H9 (cell line): ENCODE data around the gene KRTAP26-1. TPM values are rescaled to one million over a fixed set of nuclear protein-coding genes. Genes with fewer than 3 reads are reported as not detected.

ENCODE experiments used
- DNase-seq: peaks from one replicate; pipeline ENCODE4 v3.0.0-alpha.2; 2017
- H2AFZ ChIP-seq: one replicate; pipeline ENCODE4 v1.6.1; 2013; ENCODE audit warnings: mild to moderate bottlenecking, low read length, control low read depth, moderate library complexity
- H2AK5ac ChIP-seq: 2 replicates; pipeline ENCODE4 v1.6.1; 2013; ENCODE audit warnings: low read length, control low read depth, mixed read lengths; ENCODE audit not compliant: insufficient read length
- H2BK120ac ChIP-seq: one replicate; pipeline ENCODE4 v1.6.1; 2013; ENCODE audit warnings: low read depth, mild to moderate bottlenecking, low read length, control low read depth, inconsistent platforms; ENCODE audit not compliant: poor library complexity, severe bottlenecking
- H2BK12ac ChIP-seq: 2 replicates; pipeline ENCODE4 v1.6.1; 2013; ENCODE audit warnings: low read length, control low read depth, mixed read lengths, low read depth; ENCODE audit not compliant: insufficient read length
- H2BK15ac ChIP-seq: 2 replicates; pipeline ENCODE4 v1.6.1; 2013; ENCODE audit warnings: low read depth, low read length, control low read depth
- H2BK20ac ChIP-seq: one replicate; pipeline ENCODE4 v1.6.1; 2013; ENCODE audit warnings: low read depth, mild to moderate bottlenecking, low read length, control low read depth, inconsistent platforms; ENCODE audit not compliant: poor library complexity, severe bottlenecking
- H2BK5ac ChIP-seq: 2 replicates; pipeline ENCODE4 v1.6.1; 2013; ENCODE audit warnings: low read length, control low read depth, mixed read lengths; ENCODE audit not compliant: insufficient read length
- H3K14ac ChIP-seq: 2 replicates; pipeline ENCODE4 v1.6.1; 2013; ENCODE audit warnings: low read length, control low read depth; ENCODE audit not compliant: insufficient read depth
- H3K18ac ChIP-seq: 2 replicates; pipeline ENCODE4 v1.6.1; 2013; ENCODE audit warnings: low read depth, mild to moderate bottlenecking, mixed read lengths, low read length, control low read depth; ENCODE audit not compliant: insufficient read length
- H3K23ac ChIP-seq: 2 replicates; pipeline ENCODE4 v1.6.1; 2013; ENCODE audit warnings: low read length, control low read depth, mixed read lengths, low read depth; ENCODE audit not compliant: insufficient read length
- H3K23me2 ChIP-seq: 2 replicates; pipeline ENCODE4 v1.6.1; 2013; ENCODE audit warnings: low read depth, mild to moderate bottlenecking, mixed read lengths, low read length, control low read depth; ENCODE audit not compliant: insufficient read length, poor library complexity, severe bottlenecking
- H3K27ac ChIP-seq: 2 replicates; pipeline ENCODE4 v1.5.1; 2013; ENCODE audit warnings: low read length, control low read depth, mixed read lengths, low read depth; ENCODE audit not compliant: insufficient read length
- H3K27me3 ChIP-seq: 2 replicates; pipeline ENCODE4 v1.6.1; 2013; ENCODE audit warnings: low read length, control low read depth, inconsistent platforms; ENCODE audit not compliant: insufficient read depth
- H3K4ac ChIP-seq: 2 replicates; pipeline ENCODE4 v1.6.1; 2013; ENCODE audit warnings: low read depth, mild to moderate bottlenecking, control low read depth, inconsistent platforms, low read length, moderate library complexity
- H3K4me1 ChIP-seq: 2 replicates; pipeline ENCODE4 v1.6.1; 2013; ENCODE audit warnings: low read length, control low read depth, inconsistent platforms; ENCODE audit not compliant: insufficient read depth
- H3K4me2 ChIP-seq: 2 replicates; pipeline ENCODE4 v1.6.1; 2013; ENCODE audit warnings: low read length, control low read depth, mixed read lengths; ENCODE audit not compliant: insufficient read length, insufficient read depth
- H3K56ac ChIP-seq: 2 replicates; pipeline ENCODE4 v1.6.1; 2013; ENCODE audit warnings: low read depth, mild to moderate bottlenecking, mixed read lengths, low read length, control low read depth; ENCODE audit not compliant: insufficient read length
- H3K79me1 ChIP-seq: 2 replicates; pipeline ENCODE4 v1.6.1; 2013; ENCODE audit warnings: low read depth, mild to moderate bottlenecking, moderate library complexity, low read length, control low read depth, inconsistent platforms; ENCODE audit not compliant: insufficient read depth, poor library complexity, severe bottlenecking
- H3K79me2 ChIP-seq: 2 replicates; pipeline ENCODE4 v1.6.1; 2013; ENCODE audit warnings: low read length, control low read depth, inconsistent platforms; ENCODE audit not compliant: insufficient read depth
- H3K9ac ChIP-seq: 2 replicates; pipeline ENCODE4 v1.6.1; 2013; ENCODE audit warnings: low read length, control low read depth, mixed read lengths; ENCODE audit not compliant: insufficient read length; ENCODE audit errors: extremely low read depth
- H3K9me3 ChIP-seq: one replicate; pipeline ENCODE4 v1.6.1; 2013; ENCODE audit warnings: low read depth, low read length, inconsistent platforms; ENCODE audit not compliant: control insufficient read depth
- H3T11ph ChIP-seq: one replicate; pipeline ENCODE4 v1.6.1; 2013; ENCODE audit warnings: mild to moderate bottlenecking, low read length, control low read depth, inconsistent platforms
- H4K20me1 ChIP-seq: one replicate; pipeline ENCODE4 v1.6.1; 2013; ENCODE audit not compliant: control insufficient read depth, insufficient read length, insufficient read depth
- H4K5ac ChIP-seq: 2 replicates; pipeline ENCODE4 v1.6.1; 2013; ENCODE audit warnings: low read depth, mild to moderate bottlenecking, mixed read lengths, low read length, control low read depth; ENCODE audit not compliant: insufficient read length
- H4K8ac ChIP-seq: replicated peaks from 2 replicates; pipeline ENCODE4 v1.6.1; 2013; ENCODE audit warnings: low read length, control low read depth, mixed read lengths, low read depth; ENCODE audit not compliant: insufficient read length
- H4K91ac ChIP-seq: 2 replicates; pipeline ENCODE4 v1.6.1; 2013; ENCODE audit warnings: low read depth, mild to moderate bottlenecking, moderate library complexity, mixed read lengths, low read length, control low read depth; ENCODE audit not compliant: insufficient read length
- H3K27ac Mint-ChIP-seq, 3 experiments: 2 replicates in 2 of 3; 3 replicates in 1 of 3; pipeline ENCODE4 v1.8.0; 2020 to 2021; ENCODE audit warnings: mixed read lengths in 3 of 3, mild to moderate bottlenecking in 1 of 3, moderate library complexity in 1 of 3
- H3K27me3 Mint-ChIP-seq: 2 replicates; pipeline ENCODE4 v1.8.0; 2021; ENCODE audit warnings: low read depth, mild to moderate bottlenecking, moderate library complexity, mixed read lengths
- H3K36me3 Mint-ChIP-seq, 3 experiments: 2 replicates in 2 of 3; 3 replicates in 1 of 3; pipeline ENCODE4 v1.8.0; 2020 to 2021; ENCODE audit warnings: low read depth in 3 of 3, mixed read lengths in 3 of 3; ENCODE audit not compliant: insufficient read depth in 1 of 3
- H3K4me1 Mint-ChIP-seq, 2 experiments: 2 replicates each; pipeline ENCODE4 v1.8.0; 2020; ENCODE audit warnings: mixed read lengths in 2 of 2
- H3K4me3 Mint-ChIP-seq, 2 experiments: 2 replicates in 1 of 2; 3 replicates in 1 of 2; pipeline ENCODE4 v1.8.0; 2020 to 2021; ENCODE audit warnings: mild to moderate bottlenecking in 2 of 2, mixed read lengths in 2 of 2, moderate library complexity in 1 of 2
- H3K9me3 Mint-ChIP-seq, 2 experiments: 2 replicates in 1 of 2; 3 replicates in 1 of 2; pipeline ENCODE4 v1.8.0; 2020; ENCODE audit warnings: mild to moderate bottlenecking in 2 of 2, mixed read lengths in 2 of 2, moderate library complexity in 1 of 2
- CTCF ChIP-seq: fragments of 200-600 bp; sonication (generic); conservative IDR thresholded peaks from 3 replicates; pipeline ENCODE4 v1.8.0; 2021; ENCODE audit warnings: antibody characterized with exemption, mild to moderate bottlenecking
- WGBS: extraction: QIAGEN DNeasy Blood & Tissue Kit; methylation state at CpG from one replicate; pipeline ENCODE4 v1.1.7; 2013; ENCODE audit warnings: missing lambda C conversion rate, low lambda C conversion rate, mixed read lengths; ENCODE audit not compliant: insufficient read length; ENCODE audit errors: extremely low coverage; 5-methylcytosine and 5-hydroxymethylcytosine counted together
- total RNA-seq: library from RNA; stranded (reverse); gene quantifications from 2 replicates; pipeline ENCODE4 v1.2.1, GENCODE V29; 2021

KRTAP26-1 gene
- total RNA-seq, 1 experiment from 2014 or later, result not detected

- Histone ChIP-seq H2AFZ (no peak overlapping the region), H3K79me2 (no peaks in the 10 kb centered on the region), H3K9ac (no peak overlapping the region), H2BK15ac (no peak overlapping the region), H3K23me2 (no peaks in the 10 kb centered on the region), H4K20me1 (no peaks in the 10 kb centered on the region), H3K79me1 (no peaks in the 10 kb centered on the region), H3K4ac (no peak overlapping the region), H4K8ac (no peak overlapping the region), H3T11ph (no peak overlapping the region), H2BK5ac (no peak overlapping the region), H3K56ac (no peak overlapping the region), H3K23ac (no peak overlapping the region), H3K9me3 (no peaks in the 10 kb centered on the region), H4K5ac (no peak overlapping the region), H3K4me2 (no peak overlapping the region), H2BK12ac (no peak overlapping the region), H3K18ac (no peak overlapping the region), H2AK5ac (no peak overlapping the region), H2BK20ac (no peak overlapping the region), H3K4me1 (no peaks in the 10 kb centered on the region), H4K91ac (no peak overlapping the region), H3K27me3 (no peaks in the 10 kb centered on the region), H3K27ac (no peak overlapping the region), H2BK120ac (no peak overlapping the region), H3K14ac (no peak overlapping the region)
- no peak for TF ChIP-seq CTCF
- Mint-ChIP-seq H3K9me3 (0 out of 5 replicates have a peak, but pooled peaks cover 0 to 2% of the 10 kb centered on the region in 2 experiments), H3K4me1 (peaks cover 0 to 4% of the 10 kb centered on the region in 2 experiments; a peak in 1 of 4 replicates), H3K27me3 (no peaks in the 10 kb centered on the region), H3K27ac (no peak overlapping the region), H3K36me3 (no peaks in the 10 kb centered on the region), H3K4me3 (no peak overlapping the region)
- no CpG with 5 or more reads among the region's 1 CpG for WGBS
- no peak for DNase-seq
Observed at GRCh38 chr21:30271611-30272010, 48.5 kb downstream of the KRTAP26-1 start.
